Central memory CD8-positive, alpha-beta T cell (primary cell): ENCODE data around the gene ERN1.

Source experiments
- ATAC-seq: fragments of 150-1000 bp; cut with Tn5 transposase; replicated peaks from 2 replicates; pipeline ENCODE4 v1.10.0; 2022; ENCODE audit warnings: mild to moderate bottlenecking, moderate FRiP score, moderate number of reproducible peaks; ENCODE audit not compliant: poor library complexity, severe bottlenecking; ENCODE audit errors: extremely low read depth
- DNase-seq, 2 donors: peaks; one replicate each; pipeline ENCODE4 v3.0.0; 2021; ENCODE audit warnings: low spot score in 2 of 2
- H3K27ac Mint-ChIP-seq: one replicate; pipeline ENCODE4 v1.8.0; 2022; ENCODE audit warnings: low read depth, mild to moderate bottlenecking, moderate library complexity, mixed read lengths
- H3K27me3 Mint-ChIP-seq: one replicate; pipeline ENCODE4 v1.8.0; 2022; ENCODE audit warnings: mixed read lengths
- H3K36me3 Mint-ChIP-seq: one replicate; pipeline ENCODE4 v1.8.0; 2022; ENCODE audit warnings: mild to moderate bottlenecking, moderate library complexity, mixed read lengths; ENCODE audit not compliant: insufficient read depth
- H3K4me1 Mint-ChIP-seq: one replicate; pipeline ENCODE4 v1.8.0; 2022; ENCODE audit warnings: mixed read lengths
- H3K4me3 Mint-ChIP-seq: one replicate; pipeline ENCODE4 v1.8.0; 2022; ENCODE audit warnings: mild to moderate bottlenecking, moderate library complexity, mixed read lengths
- H3K9me3 Mint-ChIP-seq: one replicate; pipeline ENCODE4 v1.8.0; 2022; ENCODE audit warnings: mixed read lengths

The ERN1 gene

GRCh38 chr17:64080174-64080618 is 49.7 kb downstream of the ERN1 start:
- ATAC-seq: no peak
- Mint-ChIP-seq H3K36me3 (peaks cover 22% of the 10 kb centered on the region), H3K4me1 (peaks cover 9% of the 10 kb centered on the region), H3K4me3 (no peak overlapping the region), H3K9me3 (no peaks in the 10 kb centered on the region), H3K27me3 (no peaks in the 10 kb centered on the region), H3K27ac (no peak overlapping the region)
- DNase-seq: no peak

- H3K36me3 Mint-ChIP-seq: peaks cover 25% of the 10 kb centered on the region
- H3K27ac Mint-ChIP-seq: peak overlapping the region; percentile 19
Observed at GRCh38 chr17:64077379-64077778, 52.6 kb downstream of the ERN1 start.

DNA sequence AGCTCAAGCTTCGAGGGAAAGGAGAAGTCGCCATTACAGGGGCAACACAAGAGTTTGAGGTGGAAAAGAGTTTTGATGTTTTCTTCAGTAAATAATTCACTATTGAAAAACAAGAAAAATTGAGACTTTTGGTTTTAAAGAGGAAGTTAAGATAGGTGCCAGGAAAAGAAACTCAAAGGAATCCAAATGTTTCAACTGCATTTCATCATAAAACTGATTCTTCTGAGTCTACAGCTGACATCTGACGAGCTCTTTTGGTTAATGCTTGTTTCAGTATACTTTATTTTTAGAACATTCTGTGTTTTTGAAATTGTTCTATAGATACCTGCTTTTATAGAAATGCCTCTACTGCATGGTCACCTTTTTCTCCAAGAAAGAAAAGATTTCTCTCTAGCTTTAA is 54.0 kb downstream of the ERN1 start:
- no peak overlapping the region for H3K4me3 Mint-ChIP-seq
- H3K9me3 Mint-ChIP-seq: no peaks in the 10 kb centered on the region
- no peaks in the 10 kb centered on the region for H3K27me3 Mint-ChIP-seq
- ATAC-seq (no peak), DNase-seq (no peak)
- no peak overlapping the region for H3K27ac Mint-ChIP-seq
- peaks cover 9% of the 10 kb centered on the region for H3K4me1 Mint-ChIP-seq
- H3K36me3 Mint-ChIP-seq: peaks cover 33% of the 10 kb centered on the region

More at GRCh38 chr17:64077379-64077778, 52.6 kb downstream of the ERN1 start:
- peaks cover 9% of the 10 kb centered on the region for H3K4me1 Mint-ChIP-seq
- ATAC-seq (no peak), DNase-seq (no peak)
- H3K27me3 Mint-ChIP-seq: no peaks in the 10 kb centered on the region
- no peak overlapping the region for H3K4me3 Mint-ChIP-seq
- H3K9me3 Mint-ChIP-seq: no peaks in the 10 kb centered on the region

DNA sequence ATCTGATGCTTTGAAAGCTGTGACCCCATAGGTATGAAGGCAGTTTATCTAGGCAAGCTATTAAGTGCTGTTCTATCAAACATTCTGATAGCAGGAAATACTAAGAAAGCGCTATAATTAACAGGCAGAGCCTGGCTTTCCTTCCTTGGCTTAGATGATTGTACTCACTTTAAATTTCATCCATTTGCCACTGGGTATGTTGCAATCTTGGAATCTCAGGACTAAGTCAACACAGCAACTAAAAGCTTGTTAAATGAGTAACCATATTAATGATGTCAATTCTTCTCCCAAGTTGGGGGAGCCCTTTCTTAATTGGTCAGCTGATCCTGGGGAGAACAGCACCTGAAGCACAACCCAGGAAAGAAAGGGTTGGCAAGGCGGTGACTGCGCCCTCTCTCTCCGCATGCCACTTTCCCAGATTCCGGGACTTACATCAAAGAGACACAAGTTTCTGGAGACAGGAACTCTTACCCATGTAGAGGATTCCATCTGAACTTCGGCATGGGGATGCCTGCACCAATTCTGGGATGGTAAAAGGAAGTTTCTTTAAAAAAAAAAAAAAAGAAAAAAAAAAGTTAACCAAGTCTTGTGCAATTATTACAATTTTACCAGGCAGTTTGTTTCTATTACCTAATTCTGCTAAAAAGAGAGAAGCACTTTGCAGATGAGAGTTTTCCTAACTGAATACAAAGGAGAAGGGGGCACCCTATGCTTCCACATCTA is 55.1 kb downstream of the ERN1 start:
- Mint-ChIP-seq H3K27me3 (no peaks in the 10 kb centered on the region), H3K27ac (no peak overlapping the region), H3K9me3 (no peaks in the 10 kb centered on the region), H3K4me3 (no peak overlapping the region), H3K36me3 (peaks cover 41% of the 10 kb centered on the region), H3K4me1 (no peaks in the 10 kb centered on the region)
- ATAC-seq: no peak
- no peak for DNase-seq

DNA sequence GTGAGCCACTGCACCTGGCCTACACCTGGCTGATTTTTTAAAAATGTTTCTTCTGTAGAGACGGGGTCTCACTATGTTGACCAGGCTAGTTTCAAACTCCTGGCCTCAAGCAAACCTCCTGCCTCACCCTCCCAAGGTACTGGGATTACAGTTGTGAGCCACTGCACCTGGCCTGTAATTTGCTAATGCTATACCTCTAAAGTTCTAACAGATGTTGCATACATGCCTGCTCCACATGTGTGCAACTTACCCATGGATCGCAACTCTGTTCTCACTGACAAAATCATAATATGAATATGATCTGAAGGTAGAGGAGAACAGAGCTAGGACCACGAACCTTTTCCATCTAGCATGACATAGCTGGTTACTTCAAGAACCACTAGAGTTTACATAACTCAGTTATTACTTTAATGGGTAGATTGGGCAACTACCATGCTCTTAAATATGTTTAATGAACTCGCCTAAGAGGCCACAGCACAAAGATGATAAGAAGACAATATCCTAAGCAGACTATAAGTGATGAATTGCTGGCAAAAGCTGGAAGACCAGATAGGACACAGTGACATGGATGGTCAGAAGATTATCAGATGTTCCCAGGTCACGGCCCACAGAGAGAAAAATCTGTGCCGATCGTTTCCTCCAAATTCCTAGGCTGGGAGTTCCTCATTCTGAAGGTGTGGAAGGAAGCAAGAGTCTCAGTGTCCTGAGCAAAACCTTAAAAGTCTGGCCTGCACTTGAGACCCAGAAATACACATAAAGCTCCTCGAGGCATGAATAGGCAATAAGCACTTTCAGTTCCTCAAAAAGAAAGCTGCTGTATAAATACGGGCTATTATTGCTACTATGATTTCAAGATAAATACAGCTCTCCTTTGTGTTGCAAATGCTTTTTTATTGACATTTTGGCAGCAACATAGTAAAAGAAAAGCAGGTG is 55.9 kb downstream of the ERN1 start:
- Mint-ChIP-seq H3K9me3 (no peaks in the 10 kb centered on the region), H3K4me3 (no peak overlapping the region)
- ATAC-seq: no peak

DNA sequence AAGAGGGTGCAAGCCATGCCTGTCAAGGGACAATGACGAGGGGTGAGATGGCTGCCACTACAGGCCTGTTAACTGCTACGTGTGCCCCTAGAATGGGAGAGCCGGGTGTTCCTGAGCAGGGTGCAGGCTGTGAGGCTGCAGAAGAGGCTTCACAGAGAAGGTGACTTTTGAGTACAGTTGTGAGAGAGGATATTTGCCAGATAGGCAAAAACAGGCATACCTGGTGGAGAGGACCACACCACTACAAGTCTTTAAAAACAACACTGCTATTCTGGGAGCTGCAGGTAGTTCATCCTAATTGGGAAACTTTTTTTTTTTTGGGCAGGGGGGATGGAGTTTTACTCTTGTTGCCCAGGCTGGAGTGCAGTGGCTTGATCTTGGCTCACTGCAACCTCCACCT is 58.8 kb downstream of the ERN1 start:
- Mint-ChIP-seq H3K4me3 (no peak overlapping the region), H3K9me3 (peaks cover 4% of the 10 kb centered on the region), H3K4me1 (peaks cover 8% of the 10 kb centered on the region), H3K36me3 (peaks cover 55% of the 10 kb centered on the region), H3K27ac (no peak overlapping the region), H3K27me3 (no peaks in the 10 kb centered on the region)
- DNase-seq (no peak), ATAC-seq (no peak)

More for the DNA sequence above, 55.9 kb downstream of the ERN1 start:
- Mint-ChIP-seq H3K27ac (no peak overlapping the region), H3K27me3 (no peaks in the 10 kb centered on the region), H3K36me3 (peaks cover 43% of the 10 kb centered on the region), H3K4me1 (no peaks in the 10 kb centered on the region)
- no peak for DNase-seq

GRCh38 chr17:64070213-64070612 is 59.7 kb downstream of the ERN1 start:
- Mint-ChIP-seq H3K27ac (no peak overlapping the region), H3K4me3 (no peak overlapping the region), H3K36me3 (peaks cover 50% of the 10 kb centered on the region), H3K9me3 (peaks cover 4% of the 10 kb centered on the region), H3K4me1 (peaks cover 14% of the 10 kb centered on the region), H3K27me3 (no peaks in the 10 kb centered on the region)
- DNase-seq: no peak
- no peak for ATAC-seq

GRCh38 chr17:64069143-64069542 is 60.8 kb downstream of the ERN1 start:
- H3K27ac Mint-ChIP-seq: no peak overlapping the region
- H3K4me3 Mint-ChIP-seq: no peak overlapping the region
- H3K9me3 Mint-ChIP-seq: peaks cover 4% of the 10 kb centered on the region
- no peaks in the 10 kb centered on the region for H3K27me3 Mint-ChIP-seq
- no peak for DNase-seq
- no peak for ATAC-seq
- peaks cover 55% of the 10 kb centered on the region for H3K36me3 Mint-ChIP-seq
- peaks cover 20% of the 10 kb centered on the region for H3K4me1 Mint-ChIP-seq

DNA sequence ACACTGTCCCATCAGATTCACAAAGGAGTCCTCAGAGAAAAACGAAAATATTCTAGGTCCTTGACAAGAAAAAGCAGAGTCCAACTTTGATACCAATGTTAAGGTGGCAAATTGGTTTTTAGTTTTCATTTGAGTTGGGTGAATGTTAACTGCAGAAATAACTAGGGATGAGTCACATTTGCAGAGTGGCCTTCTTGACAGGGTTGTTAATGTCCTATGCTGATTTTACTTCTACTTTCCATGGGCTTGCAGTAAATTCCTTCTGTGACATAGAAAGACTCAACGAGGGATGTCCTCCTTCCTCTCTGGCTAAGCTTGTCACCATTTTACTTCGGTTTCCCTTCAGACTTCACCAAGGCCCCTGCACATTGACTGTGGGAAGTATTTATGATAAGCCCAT is 62.3 kb downstream of the ERN1 start:
- H3K4me3 Mint-ChIP-seq: no peak overlapping the region
- no peak for ATAC-seq
- H3K4me1 Mint-ChIP-seq: peaks cover 35% of the 10 kb centered on the region

DNA sequence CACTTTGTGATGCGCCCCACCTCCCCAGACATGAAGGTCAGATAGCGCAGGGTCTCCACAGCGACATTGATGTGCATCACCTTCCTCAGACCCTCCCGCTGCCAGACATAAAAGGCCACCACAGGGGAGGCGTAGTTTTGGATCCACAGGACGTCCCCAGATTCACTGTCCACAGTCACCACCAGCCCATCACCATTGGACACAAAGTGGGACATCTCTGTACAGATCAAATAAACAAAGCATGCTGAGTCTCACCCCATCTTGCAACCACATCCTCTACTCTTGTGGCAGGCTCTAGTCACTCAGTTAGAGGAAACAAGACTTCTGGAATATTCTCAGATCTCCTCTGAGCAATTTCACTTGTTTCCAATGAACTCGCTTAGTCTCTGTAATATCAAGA is 63.2 kb downstream of the ERN1 start:
- peaks cover 45% of the 10 kb centered on the region for H3K4me1 Mint-ChIP-seq
- H3K9me3 Mint-ChIP-seq: peaks cover 4% of the 10 kb centered on the region
- H3K4me3 Mint-ChIP-seq: peak overlapping the region; percentile 27
- peak overlapping the region; percentile 87 for H3K27ac Mint-ChIP-seq
- DNase-seq: peak in 1 of 2 donors; percentile 33
- peaks cover 55% of the 10 kb centered on the region for H3K36me3 Mint-ChIP-seq
- H3K27me3 Mint-ChIP-seq: no peaks in the 10 kb centered on the region
- ATAC-seq: peak; percentile 43

More for the DNA sequence above, 62.3 kb downstream of the ERN1 start:
- Mint-ChIP-seq H3K27me3 (no peaks in the 10 kb centered on the region), H3K36me3 (peaks cover 58% of the 10 kb centered on the region), H3K9me3 (peaks cover 4% of the 10 kb centered on the region), H3K27ac (no peak overlapping the region)
- no peak for DNase-seq

GRCh38 chr17:64065161-64065560 is 64.8 kb downstream of the ERN1 start:
- DNase-seq: no peak
- no peak overlapping the region for H3K4me3 Mint-ChIP-seq
- peaks cover 60% of the 10 kb centered on the region for H3K4me1 Mint-ChIP-seq
- ATAC-seq: no peak
- no peak overlapping the region for H3K27ac Mint-ChIP-seq
- peaks cover 45% of the 10 kb centered on the region for H3K36me3 Mint-ChIP-seq
- peaks cover 4% of the 10 kb centered on the region for H3K9me3 Mint-ChIP-seq
- H3K27me3 Mint-ChIP-seq: no peaks in the 10 kb centered on the region

- Mint-ChIP-seq H3K27ac (peak overlapping the region; percentile 95), H3K36me3 (peaks cover 43% of the 10 kb centered on the region), H3K4me1 (peaks cover 69% of the 10 kb centered on the region)
Observed at GRCh38 chr17:64064331-64064730, 65.6 kb downstream of the ERN1 start.

More at GRCh38 chr17:64064331-64064730, 65.6 kb downstream of the ERN1 start:
- ATAC-seq (no peak), DNase-seq (no peak)
- peaks cover 4% of the 10 kb centered on the region for H3K9me3 Mint-ChIP-seq
- no peak overlapping the region for H3K4me3 Mint-ChIP-seq
- no peaks in the 10 kb centered on the region for H3K27me3 Mint-ChIP-seq
